GOT3 (cell line): ENCODE measurements around the gene C2orf68.
A peak's percentile ranks its signal among the peaks of the same experiment; 100 is the strongest.
"Not testable (repeated sequence)": the region's sequence is repeated elsewhere in the genome, so short reads cannot be mapped to it uniquely, and the experiment has no call there.

ENCODE experiments used
- DNase-seq: peaks from one replicate; lab custom pipeline; 2025; ENCODE audit warnings: mixed read lengths; lab: John Stamatoyannopoulos, UW

The C2orf68 gene

DNA sequence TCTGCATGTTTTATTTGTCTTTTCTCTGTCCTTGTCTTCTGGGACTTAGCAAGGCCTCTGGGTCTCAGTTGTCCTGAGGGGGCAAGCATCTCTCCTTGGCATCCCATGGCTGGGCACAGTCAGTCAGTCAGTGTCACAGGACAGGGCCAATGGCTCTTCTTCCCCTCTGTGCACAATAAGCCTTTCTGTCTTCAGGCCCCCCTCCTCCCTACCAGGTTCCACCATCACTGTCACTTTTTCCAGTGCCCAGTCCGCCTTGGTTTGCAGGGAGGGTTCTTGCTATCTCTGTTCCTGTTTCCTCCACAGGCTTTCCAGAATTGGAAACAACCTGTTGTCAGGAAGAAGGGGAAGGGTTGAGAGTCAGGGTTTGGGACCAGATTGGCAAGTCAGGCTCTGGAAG is 29.4 kb downstream of the C2orf68 start:
- DNase-seq = no peak

- DNase-seq = no peak
Measured at GRCh38 chr2:85580206-85580605, 31.7 kb downstream of the C2orf68 start.

DNA sequence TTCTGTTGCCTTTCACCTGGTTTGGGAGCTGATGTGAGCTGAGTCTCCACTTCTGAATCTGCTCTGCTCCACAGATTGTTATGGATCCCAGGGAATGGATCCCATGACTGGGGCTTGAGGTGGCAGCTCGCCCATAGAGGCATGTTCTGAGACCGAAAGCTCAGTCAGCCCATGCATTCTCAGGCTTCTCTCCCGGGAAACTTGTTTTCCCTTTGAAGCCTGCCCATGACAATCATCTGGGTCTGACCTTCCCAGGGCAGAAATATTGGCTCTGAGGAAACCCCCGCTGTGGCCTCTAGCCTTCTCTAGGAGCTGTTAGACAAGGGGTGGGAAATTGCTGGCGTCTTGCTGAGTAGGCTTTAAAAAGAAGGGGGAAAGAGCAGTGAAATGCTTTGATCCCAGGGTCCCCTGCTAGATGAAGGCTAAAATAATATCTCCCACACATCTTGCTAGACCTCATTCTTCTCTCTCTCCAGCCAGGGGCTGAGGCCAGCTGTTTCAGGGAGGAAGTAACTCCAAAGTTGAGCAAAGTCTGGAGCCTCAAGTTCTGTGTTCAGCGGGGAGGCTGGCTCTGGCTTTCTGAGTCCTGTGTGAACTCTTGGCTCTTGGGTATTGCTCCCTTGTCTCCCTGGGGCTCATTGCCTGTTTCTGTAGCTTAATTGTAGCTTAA is 32.5 kb downstream of the C2orf68 start:
- no peak for DNase-seq

GRCh38 chr2:85578243-85579180 is 33.4 kb downstream of the C2orf68 start:
- DNase-seq = no peak

DNA sequence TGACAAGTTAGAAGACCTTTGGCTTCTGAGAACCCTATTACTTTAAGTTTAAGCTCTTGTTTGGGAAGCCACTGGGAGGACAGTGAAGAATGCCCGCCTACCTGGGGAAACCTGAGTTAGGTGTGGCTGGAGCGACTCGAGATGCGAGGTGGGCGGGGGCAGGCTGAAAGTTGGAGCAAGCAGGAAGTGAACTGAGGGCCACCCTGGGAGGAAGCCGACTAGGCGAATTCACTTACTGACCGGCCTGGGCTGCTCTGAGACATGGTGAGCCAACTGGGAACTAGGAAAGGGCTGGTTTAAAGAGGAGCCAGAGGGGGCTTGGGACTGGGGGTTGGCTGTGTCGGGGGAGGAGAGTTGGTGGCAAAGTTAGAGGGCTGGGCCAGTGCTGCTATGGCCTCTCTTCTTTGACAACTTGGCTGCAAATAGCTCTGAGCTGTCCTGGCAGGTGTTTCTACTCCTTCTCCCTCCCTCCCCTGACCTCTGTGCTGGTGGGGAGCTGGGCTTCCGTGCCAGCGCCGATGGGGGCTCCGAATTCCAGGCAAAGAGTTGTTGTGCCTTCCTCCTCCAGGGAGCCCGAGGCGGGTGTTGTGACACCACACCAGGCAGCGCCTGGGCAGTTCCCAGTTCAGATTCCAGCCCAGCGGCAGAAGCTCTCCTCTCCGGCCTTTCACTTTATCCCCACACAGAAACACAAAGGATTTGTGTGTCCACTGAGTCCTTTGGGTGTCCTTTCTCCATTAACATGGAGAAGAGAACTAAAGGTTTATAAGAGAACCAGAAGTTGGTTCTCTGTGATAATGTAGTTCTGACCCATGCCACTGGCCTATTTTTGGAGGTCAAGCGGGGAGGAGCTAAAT is 34.3 kb downstream of the C2orf68 start, which contains the start of gene VAMP8:
TSS of gene VAMP8 (plus strand) at position 201 of the 857 bp plus-strand sequence. CDS start at position 262, 61 bp downstream.
- no peak for DNase-seq

GRCh38 chr2:85577063-85577385 is 34.8 kb downstream of the C2orf68 start:
- DNase-seq = no peak

GRCh38 chr2:85575739-85576138 is 36.1 kb downstream of the C2orf68 start:
- no peak for DNase-seq

DNA sequence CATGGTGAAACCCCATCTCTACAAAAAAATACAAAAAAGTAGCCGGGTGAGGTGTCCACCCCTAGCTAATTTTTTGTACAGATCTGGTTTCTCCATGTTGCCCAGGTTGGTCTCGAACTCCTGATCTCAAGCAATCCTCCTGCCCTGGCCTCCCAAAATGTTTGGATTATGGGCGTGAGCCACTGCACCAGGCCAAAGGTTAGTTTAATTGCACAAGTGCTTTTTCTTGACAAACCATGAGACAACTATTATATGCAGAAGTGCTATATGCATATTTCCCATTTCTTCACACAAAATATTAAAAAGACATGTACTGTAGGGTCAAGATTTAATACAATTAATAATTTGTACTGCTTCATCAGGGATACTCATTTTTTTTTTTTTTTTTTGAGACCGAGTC is 45.6 kb downstream of the C2orf68 start:
- DNase-seq = no peak

- no peak for DNase-seq
Measured at GRCh38 chr2:85564144-85564563, 47.7 kb downstream of the C2orf68 start.

DNA sequence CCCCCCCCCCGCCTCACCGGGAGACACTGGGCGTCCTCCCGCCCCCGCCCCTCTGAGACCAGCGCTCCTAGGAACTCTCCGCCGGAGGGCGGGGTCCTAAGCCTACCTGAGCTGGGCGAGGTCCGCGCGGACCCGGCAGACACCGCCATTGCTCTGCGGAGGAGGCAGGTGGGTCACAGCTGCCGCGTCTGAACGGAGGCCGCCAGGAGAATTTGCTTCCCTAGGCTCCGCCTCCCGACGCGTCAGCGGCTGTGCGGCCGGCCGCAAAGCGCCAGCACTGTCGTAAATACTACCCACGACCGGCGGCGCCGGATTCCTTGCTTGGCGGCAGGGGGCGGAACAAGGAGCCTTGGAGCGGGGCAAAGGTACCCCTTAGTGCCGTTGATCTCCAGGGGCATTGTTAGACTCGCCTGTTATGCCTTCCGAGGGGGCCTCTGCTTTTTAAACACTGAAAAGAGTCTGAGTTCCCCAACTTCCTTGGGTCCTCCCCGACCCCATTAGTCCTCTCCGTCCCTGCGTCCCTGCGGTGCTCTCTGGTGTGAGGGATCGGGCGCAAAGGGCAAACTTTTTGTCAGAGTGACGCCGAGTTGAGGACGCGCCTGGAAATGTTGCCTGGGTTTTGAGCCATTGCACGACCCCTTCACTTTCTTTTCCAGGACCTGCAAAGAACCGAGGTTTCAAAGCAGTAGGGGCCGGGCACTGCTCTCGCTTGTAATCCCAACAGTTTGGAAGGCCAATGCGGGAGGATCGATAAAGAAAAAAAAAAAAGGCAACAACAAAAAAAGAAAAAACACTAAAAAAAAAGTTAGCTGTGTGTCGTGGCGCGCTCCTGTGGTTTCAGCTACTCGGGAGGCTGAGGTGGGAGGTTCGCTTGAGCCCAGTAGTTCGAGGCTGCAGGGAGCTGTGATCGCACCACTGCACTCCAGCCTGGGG is 50.3 kb downstream of the C2orf68 start, which contains the start of gene GGCX:
TSS of gene GGCX (minus strand) at position 214 of the 933 bp plus-strand sequence. CDS start at position 149, 65 bp downstream.
- DNase-seq = peak; percentile 69

DNA sequence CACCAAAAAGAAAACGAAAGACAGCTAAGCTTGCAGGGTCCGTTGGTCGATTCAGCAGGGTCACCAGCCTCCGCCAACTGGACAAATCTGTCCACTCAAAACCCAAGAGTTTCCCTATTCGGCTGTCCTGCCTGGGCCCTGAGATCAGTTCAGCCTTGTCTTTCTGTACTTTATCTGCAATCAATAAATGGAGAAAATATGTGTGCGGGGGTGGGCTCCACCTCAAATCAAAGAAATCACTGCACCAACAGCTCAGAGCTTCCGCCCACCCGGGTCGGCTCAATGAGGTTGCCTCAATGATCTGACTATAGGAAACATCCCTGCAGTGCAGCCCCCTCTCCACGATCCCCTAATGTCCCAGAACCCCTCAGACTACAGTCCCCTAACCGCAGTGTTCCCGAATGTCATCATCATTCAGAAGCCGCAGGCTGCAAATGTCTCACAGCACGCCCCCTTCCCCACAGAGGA is 51.0 kb downstream of the C2orf68 start:
- no peak for DNase-seq

DNA sequence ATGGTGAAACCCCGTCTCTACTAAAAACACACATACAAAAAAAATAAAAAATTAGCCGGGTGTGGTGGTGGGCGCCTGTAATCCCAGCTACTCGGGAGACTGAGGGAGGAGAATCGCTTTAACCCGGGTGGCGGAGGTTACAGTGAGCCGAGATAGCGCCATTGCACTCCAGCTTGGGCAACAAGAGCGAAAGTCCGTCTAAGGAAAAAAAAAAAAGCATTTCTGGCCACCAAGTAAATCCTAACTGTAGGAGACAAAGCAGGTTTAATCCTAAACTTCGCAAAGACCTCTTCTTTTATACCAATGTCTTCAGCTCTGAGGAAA is 51.5 kb downstream of the C2orf68 start:
- DNase-seq = not testable (repeated sequence)

DNA sequence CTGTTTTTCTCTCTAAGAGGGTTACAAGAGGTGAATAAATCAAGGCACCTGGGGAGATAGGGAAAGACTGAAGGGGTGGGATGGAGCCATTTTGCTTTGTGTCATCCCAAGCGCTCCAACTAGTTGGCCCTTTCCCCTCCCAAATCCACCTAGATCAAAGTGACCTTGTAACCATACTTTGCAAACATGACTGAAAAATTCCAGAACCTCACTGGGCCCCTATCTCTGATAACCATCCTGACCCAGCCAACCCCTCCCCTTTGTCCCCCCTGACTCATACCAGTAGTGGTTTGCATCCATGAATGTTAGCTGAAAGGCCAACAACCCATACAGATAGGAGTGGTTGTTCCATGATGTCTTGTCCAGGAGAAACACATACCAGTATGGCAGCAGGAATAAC is 53.7 kb downstream of the C2orf68 start:
- DNase-seq = no peak

DNA sequence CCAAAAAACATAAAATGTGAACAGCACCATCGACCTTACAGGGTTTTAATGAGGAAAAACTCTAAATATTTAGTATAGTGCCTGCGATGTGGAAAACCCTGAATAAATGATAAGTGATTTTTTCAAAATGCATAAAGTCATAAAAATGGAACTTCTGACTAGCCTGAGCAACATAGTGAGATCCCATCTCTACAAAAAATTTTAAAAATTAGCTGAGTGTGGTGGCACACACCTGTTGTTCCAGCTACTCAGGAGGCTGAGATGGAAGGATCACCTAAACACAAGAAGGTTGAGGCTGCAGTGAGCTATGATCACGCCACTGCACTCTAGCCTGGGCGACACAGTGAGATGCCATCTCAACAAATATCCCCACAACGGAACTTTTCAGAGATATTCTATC is 54.7 kb downstream of the C2orf68 start:
- DNase-seq = no peak
